Measurements from ENCODE around the gene CHST13. TPM values are rescaled to one million over a fixed set of nuclear protein-coding genes. Genes with fewer than 3 reads are reported as not detected.

The CHST13 gene
- total and polyA plus RNA-seq, 12 donors, result 0.22 to 3.0 (median 0.67) TPM; not detected in 1

DNA sequence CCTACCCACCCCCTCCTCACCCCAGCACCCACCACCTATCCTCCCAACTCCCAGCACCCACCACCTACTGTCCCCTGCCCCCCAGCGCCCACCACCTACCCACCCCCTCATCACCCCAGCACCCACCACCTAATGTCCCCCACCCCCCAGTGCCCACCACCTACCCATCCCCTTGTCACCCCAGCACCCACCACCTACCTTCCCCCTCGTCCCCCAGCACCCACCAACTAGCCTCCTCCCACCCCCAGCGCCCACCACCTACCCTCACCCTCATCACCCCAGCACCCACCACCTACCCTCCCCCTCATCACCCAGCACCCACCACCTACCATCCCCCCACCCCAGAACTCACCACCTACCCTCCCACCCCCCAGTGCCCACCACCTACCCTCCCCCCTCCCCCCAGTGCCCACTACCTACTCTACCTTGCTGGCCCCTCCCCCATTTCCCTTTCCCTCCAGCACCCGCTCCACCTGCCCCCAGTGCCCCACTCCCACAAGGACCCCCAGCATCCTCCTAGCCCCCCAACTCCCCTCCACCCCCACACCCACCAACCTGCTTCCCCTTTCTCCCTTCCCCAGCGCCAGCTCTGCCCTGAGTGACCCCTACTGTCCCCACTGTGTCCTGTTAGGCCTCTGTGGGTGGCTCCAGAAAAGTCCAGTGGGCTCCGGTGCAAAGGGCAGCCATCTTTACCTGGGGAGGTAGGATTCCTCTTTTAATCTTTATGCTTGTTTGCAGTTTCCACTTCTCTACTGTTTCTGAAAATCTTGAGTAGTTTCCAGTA, 7.6 kb upstream of the CHST13 start:
- TF ChIP-seq POLR2A (IDR thresholded peaks at IDR 0.05) (no peak), CTCF (IDR thresholded peaks at IDR 0.05) (no peak)
- no peaks in the 10 kb centered on the region for H3K27me3 ChIP-seq
- no peak for DNase-seq
- H3K36me3 ChIP-seq (replicated peaks in 1 of 2), result no peaks in the 10 kb centered on the region
- H3K4me3 ChIP-seq, result no peak overlapping the region
- WGBS, 4 donors, result 77 to 87% (median 80%) methylated on average over 2 to 6 of the region's 6 CpGs
- intact Hi-C loops (cut with DNase I), result loop anchor here in 1 of 2 donors (5.0 kb wide), 1 partner anchor 146 kb away; no protein-coding TSS in a partner anchor
- H3K9me3 ChIP-seq (replicated peaks in 1 of 3), result no peaks in the 10 kb centered on the region
- no peak overlapping the region for H3K27ac ChIP-seq
- H3K4me1 ChIP-seq (replicated peaks in 1 of 2), result no peaks in the 10 kb centered on the region

DNA sequence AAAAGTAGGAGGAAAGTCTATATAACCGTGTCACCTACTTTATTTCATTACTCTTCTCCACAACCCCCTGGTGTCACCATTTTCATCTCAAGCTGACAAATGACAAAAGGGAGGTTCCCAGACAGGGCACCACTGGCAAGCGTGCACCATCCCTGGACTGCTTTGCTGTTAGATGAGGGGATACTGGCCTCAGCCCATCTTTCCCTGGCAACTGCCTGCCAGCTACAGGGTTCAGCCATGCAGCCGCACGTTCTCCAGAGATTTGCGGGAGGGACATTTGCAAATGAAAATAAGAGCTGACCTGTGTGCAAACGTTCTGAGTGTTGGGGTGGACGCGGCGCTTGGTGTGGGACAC, 7.0 kb upstream of the CHST13 start:
- intact Hi-C loops (cut with DNase I), result loop anchor here in 1 of 2 donors (5.0 kb wide), 1 partner anchor 145 kb away; no protein-coding TSS in a partner anchor
- H3K27ac ChIP-seq, result no peak overlapping the region
- DNase-seq, result no peak
- no peak overlapping the region for H3K4me3 ChIP-seq
- H3K9me3 ChIP-seq (replicated peaks in 1 of 3), result no peaks in the 10 kb centered on the region
- 76 to 94% (median 83%) methylated on average over 2 to 9 of the region's 9 CpGs for WGBS, 4 donors
- no peaks in the 10 kb centered on the region for H3K4me1 ChIP-seq (replicated peaks in 1 of 2)
- TF ChIP-seq POLR2A (IDR thresholded peaks at IDR 0.05), result no peak
- TF ChIP-seq CTCF (IDR thresholded peaks at IDR 0.05), result no peak
- no peaks in the 10 kb centered on the region for H3K27me3 ChIP-seq
- H3K36me3 ChIP-seq (replicated peaks in 1 of 2), result no peaks in the 10 kb centered on the region

- DNase-seq, result no peak
- Histone ChIP-seq H3K27me3 (no peaks in the 10 kb centered on the region), H3K27ac (no peak within 1 kb of the TSS), H3K4me3 (no peak within 1 kb of the TSS), H3K36me3 (replicated peaks in 1 of 2) (no peaks in the 10 kb centered on the region), H3K9me3 (replicated peaks in 1 of 3) (no peaks in the 10 kb centered on the region), H3K4me1 (replicated peaks in 1 of 2) (no peaks in the 10 kb centered on the region)
- intact Hi-C loops (cut with DNase I), result loop anchor here in 1 of 2 donors (5.0 kb wide), 1 partner anchor 145 kb away; no protein-coding TSS in a partner anchor
- no peak for TF ChIP-seq POLR2A (IDR thresholded peaks at IDR 0.05)
- TF ChIP-seq CTCF (IDR thresholded peaks at IDR 0.05), result no peak
- 82 to 87% (median 84%) methylated on average over 6 to 16 of the region's 16 CpGs; no CpG with 5 or more reads in 1 of the 4 donors for WGBS, 4 donors
Measured at GRCh38 chr3:126517291-126517951, 6.5 kb upstream of the CHST13 start, which contains the start of gene UROC1. Gene UROC1 (minus strand): TSS chr3:126517773. CDS start chr3:126517719, 54 bp downstream.

GRCh38 chr3:126517986-126518778, 5.8 kb upstream of the CHST13 start:
- TF ChIP-seq CTCF (IDR thresholded peaks at IDR 0.05), result no peak
- no peak for TF ChIP-seq POLR2A (IDR thresholded peaks at IDR 0.05)
- no peak for DNase-seq
- 85 to 91% (median 89%) methylated on average over 7 to 15 of the region's 15 CpGs for WGBS, 4 donors
- Histone ChIP-seq H3K4me1 (replicated peaks in 1 of 2) (no peaks in the 10 kb centered on the region), H3K4me3 (no peak overlapping the region), H3K27ac (no peak overlapping the region), H3K27me3 (peaks cover 4% of the 10 kb centered on the region), H3K36me3 (replicated peaks in 1 of 2) (no peaks in the 10 kb centered on the region), H3K9me3 (replicated peaks in 1 of 3) (no peaks in the 10 kb centered on the region)
- intact Hi-C loops (cut with DNase I), result loop anchor here in 1 of 2 donors (5.0 kb wide), 1 partner anchor 144 kb away; no protein-coding TSS in a partner anchor

Data from adrenal gland (tissue), 12 donors.